Spleen (tissue), 11 donors: Measurements from ENCODE around the gene BNC2. TPM values are rescaled to one million over a fixed set of nuclear protein-coding genes. Genes with fewer than 3 reads are reported as not detected.

Experiments
- DNase-seq: peaks from one replicate; pipeline ENCODE4 v3.0.0-alpha.2; 2020
- H3K27ac ChIP-seq, 8 donors: fragments of 200-600 bp; sonication (generic) in 7 of 8; 1 replicate in 4 of 8; 2 replicates in 4 of 8; pipeline versions ENCODE4 v1.5.0 to v1.8.0; 2016 to 2021; ENCODE audit warnings: inconsistent platforms in 4 of 8, mild to moderate bottlenecking in 4 of 8, moderate library complexity in 1 of 8
- H3K27me3 ChIP-seq, 7 donors: fragments of 200-600 bp; sonication (generic) in 6 of 7; replicated peaks in 1 of 7; 1 replicate in 4 of 7; 2 replicates in 3 of 7; pipeline versions ENCODE4 v1.5.0 to v1.8.0; 2016 to 2021; ENCODE audit warnings: inconsistent platforms in 3 of 7, mild to moderate bottlenecking in 1 of 7
- H3K36me3 ChIP-seq, 6 donors: fragments of 200-600 bp; sonication (generic) in 5 of 6; 1 replicate in 4 of 6; 2 replicates in 2 of 6; pipeline versions ENCODE4 v1.5.0 to v1.8.0; 2016 to 2021; ENCODE audit warnings: inconsistent platforms in 2 of 6
- H3K4me1 ChIP-seq, 6 donors: fragments of 200-600 bp; sonication (generic) in 5 of 6; 1 replicate in 3 of 6; 2 replicates in 3 of 6; pipeline versions ENCODE4 v1.5.0 to v1.8.0; 2016 to 2021; ENCODE audit warnings: inconsistent platforms in 3 of 6
- H3K4me3 ChIP-seq, 8 donors: fragments of 200-600 bp; sonication (generic) in 7 of 8; 1 replicate in 4 of 8; 2 replicates in 4 of 8; pipeline versions ENCODE4 v1.5.0 to v1.8.0; 2016 to 2021; ENCODE audit warnings: inconsistent platforms in 4 of 8, mild to moderate bottlenecking in 4 of 8, moderate library complexity in 2 of 8
- H3K9me3 ChIP-seq, 8 donors: fragments of 200-600 bp; sonication (generic) in 7 of 8; 1 replicate in 4 of 8; 2 replicates in 4 of 8; pipeline versions ENCODE4 v1.5.0 to v1.8.0; 2016 to 2021; ENCODE audit warnings: inconsistent platforms in 4 of 8
- POLR2A ChIP-seq, 3 donors: fragments of 450-650 bp; IDR thresholded peaks; one replicate each; pipeline ENCODE4 v1.5.1; 2017; ENCODE audit warnings: antibody characterized with exemption in 3 of 3, mild to moderate bottlenecking in 1 of 3
- POLR2AphosphoS5 ChIP-seq, 3 donors: sonication (generic); formaldehyde crosslinking; IDR thresholded peaks; one replicate each; pipeline ENCODE4 v1.5.1; 2017; ENCODE audit warnings: antibody characterized with exemption in 3 of 3
- WGBS, 5 donors: extraction: QIAGEN DNeasy Blood & Tissue Kit in 3 of 5; methylation state at CpG; one replicate each; pipeline versions ENCODE4 v1.1.5 to v1.1.7; 2013 to 2018; 5-methylcytosine and 5-hydroxymethylcytosine counted together
- intact Hi-C: fragments of 100-400 bp; cut with DNase I; formaldehyde crosslinking; loops from one replicate; pipeline ENCODE4 v1.15.0; 2023; ENCODE audit warnings: low total_unique reads
- polyA plus RNA-seq, 3 donors: library from polyadenylated mRNA; stranded (reverse); fragments of 200-250 nt; gene quantifications; one replicate each; pipeline ENCODE4 v1.2.1, GENCODE V29; 2013
- total RNA-seq, 7 donors: library from RNA; depleted of rRNA in 3 of 7; stranded (reverse); fragments of >200 nt in 3 of 7; fragmentation: NEBNext Ultra II Directional in 4 of 7; extraction: Animal tissue kit (Norgen Biotek cat#: 25700) in 4 of 7; gene quantifications; one replicate each; pipeline versions ENCODE4 v1.1.0 to v1.2.1, GENCODE V29; 2016 to 2021
- TF ChIP-seq, protein P1 (sequence below), 11 experiments: fragments of 200-600 bp in 7 of 11; fragments of 450-650 bp in 4 of 11; sonication (generic) in 4 of 11; IDR thresholded peaks in 8 of 11; conservative IDR thresholded peaks in 3 of 11; 1 replicate in 7 of 11; 2 replicates in 4 of 11; pipeline versions ENCODE4 v1.4.0 to v1.8.0; 2016 to 2021; ENCODE audit warnings: antibody characterized with exemption in 11 of 11, inconsistent platforms in 4 of 11, mild to moderate bottlenecking in 1 of 11
- donor health status: healthy with polysubstance abuse.
- donor health status: DM: no; HTN: no; CAD: no; lungs with moderate emphysema.
- donor health status: DM: no; HTN: no; CAD: no.
- donor health status: Bipolar disorder and iron deficiency.
- donor health status: healthy.
- donor health status: DM: no; HTN: no; CAD: no.
- donor health status: DM: yes; HTN: yes; CAD: no.

The BNC2 gene
- total and polyA plus RNA-seq, 10 donors: 0.07 to 4.3 (median 1.3) TPM

DNA sequence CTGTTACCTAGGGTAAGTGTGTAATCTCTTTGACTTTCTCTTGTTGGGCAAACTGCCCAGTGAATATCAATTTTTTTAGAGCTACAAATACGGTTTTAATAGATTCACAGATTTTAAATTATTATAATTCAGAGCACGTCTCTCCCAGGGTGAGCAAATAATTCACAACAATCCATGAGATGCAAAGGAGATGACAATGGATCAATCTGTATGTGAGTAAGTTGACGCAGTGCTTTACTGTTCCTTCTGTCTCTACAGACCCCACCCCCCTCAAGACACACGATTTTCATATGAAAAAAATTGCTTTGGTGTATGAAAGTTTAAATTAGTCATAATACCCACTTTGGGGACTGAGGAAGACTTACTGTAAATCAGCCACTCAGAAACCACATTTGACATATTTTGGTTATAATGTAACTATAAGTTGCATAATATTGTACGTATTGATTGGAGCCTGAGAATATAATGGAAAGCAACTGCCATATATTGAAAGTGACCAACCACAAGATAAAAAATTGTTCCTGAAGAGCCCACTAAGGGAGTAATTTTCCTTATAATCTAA is 201.7 kb downstream of the BNC2 start:
- 77 to 81% (median 79%) methylated on average over 5 of the region's 5 CpGs for WGBS, 5 donors
- H3K9me3 ChIP-seq: no peaks in the 10 kb centered on the region
- DNase-seq: no peak
- no peaks in the 10 kb centered on the region for H3K27me3 ChIP-seq
- intact Hi-C loops: no loop called here
- TF ChIP-seq POLR2AphosphoS5 (IDR thresholded peaks at IDR 0.05) (no peak), POLR2A (IDR thresholded peaks at IDR 0.05) (no peak)
- TF ChIP-seq, protein P1, sequence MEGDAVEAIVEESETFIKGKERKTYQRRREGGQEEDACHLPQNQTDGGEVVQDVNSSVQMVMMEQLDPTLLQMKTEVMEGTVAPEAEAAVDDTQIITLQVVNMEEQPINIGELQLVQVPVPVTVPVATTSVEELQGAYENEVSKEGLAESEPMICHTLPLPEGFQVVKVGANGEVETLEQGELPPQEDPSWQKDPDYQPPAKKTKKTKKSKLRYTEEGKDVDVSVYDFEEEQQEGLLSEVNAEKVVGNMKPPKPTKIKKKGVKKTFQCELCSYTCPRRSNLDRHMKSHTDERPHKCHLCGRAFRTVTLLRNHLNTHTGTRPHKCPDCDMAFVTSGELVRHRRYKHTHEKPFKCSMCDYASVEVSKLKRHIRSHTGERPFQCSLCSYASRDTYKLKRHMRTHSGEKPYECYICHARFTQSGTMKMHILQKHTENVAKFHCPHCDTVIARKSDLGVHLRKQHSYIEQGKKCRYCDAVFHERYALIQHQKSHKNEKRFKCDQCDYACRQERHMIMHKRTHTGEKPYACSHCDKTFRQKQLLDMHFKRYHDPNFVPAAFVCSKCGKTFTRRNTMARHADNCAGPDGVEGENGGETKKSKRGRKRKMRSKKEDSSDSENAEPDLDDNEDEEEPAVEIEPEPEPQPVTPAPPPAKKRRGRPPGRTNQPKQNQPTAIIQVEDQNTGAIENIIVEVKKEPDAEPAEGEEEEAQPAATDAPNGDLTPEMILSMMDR (IDR thresholded peaks at IDR 0.05 in 8 of 11, conservative IDR thresholded peaks at IDR 0.05 in 3 of 11): no peak
- H3K4me3 ChIP-seq: no peak overlapping the region
- H3K27ac ChIP-seq: no peak overlapping the region
- H3K4me1 ChIP-seq: no peaks in the 10 kb centered on the region
- no peaks in the 10 kb centered on the region for H3K36me3 ChIP-seq

- no peaks in the 10 kb centered on the region for H3K27me3 ChIP-seq
- no peak for TF ChIP-seq POLR2AphosphoS5 (IDR thresholded peaks at IDR 0.05)
- TF ChIP-seq, protein P1 (IDR thresholded peaks at IDR 0.05 in 8 of 11, conservative IDR thresholded peaks at IDR 0.05 in 3 of 11): no peak
- no peak for TF ChIP-seq POLR2A (IDR thresholded peaks at IDR 0.05)
- no peaks in the 10 kb centered on the region for H3K9me3 ChIP-seq
- DNase-seq: no peak
- H3K36me3 ChIP-seq: no peaks in the 10 kb centered on the region
- H3K4me3 ChIP-seq: no peak overlapping the region
- WGBS, 5 donors: 91 to 99% (median 95%) methylated on average over 2 of the region's 2 CpGs
- intact Hi-C loops: no loop called here
- H3K27ac ChIP-seq: no peak overlapping the region
- H3K4me1 ChIP-seq: no peaks in the 10 kb centered on the region
Measured at GRCh38 chr9:16664211-16664610, 206.3 kb downstream of the BNC2 start.

GRCh38 chr9:16661816-16662215 is 208.7 kb downstream of the BNC2 start:
- no peak for DNase-seq
- H3K27me3 ChIP-seq: no peaks in the 10 kb centered on the region
- TF ChIP-seq, protein P1 (IDR thresholded peaks at IDR 0.05 in 8 of 11, conservative IDR thresholded peaks at IDR 0.05 in 3 of 11): no peak
- TF ChIP-seq POLR2A (IDR thresholded peaks at IDR 0.05): no peak
- no peak for TF ChIP-seq POLR2AphosphoS5 (IDR thresholded peaks at IDR 0.05)
- H3K36me3 ChIP-seq: no peaks in the 10 kb centered on the region
- WGBS, 5 donors: 65 to 78% (median 71%) methylated on average over 1 of the region's 1 CpG
- no peaks in the 10 kb centered on the region for H3K4me1 ChIP-seq
- H3K9me3 ChIP-seq: no peaks in the 10 kb centered on the region
- H3K4me3 ChIP-seq: no peak overlapping the region
- no peak overlapping the region for H3K27ac ChIP-seq
- intact Hi-C loops: no loop called here

- Histone ChIP-seq H3K27ac (no peak overlapping the region), H3K36me3 (no peaks in the 10 kb centered on the region), H3K4me3 (no peak overlapping the region), H3K4me1 (no peaks in the 10 kb centered on the region), H3K27me3 (no peaks in the 10 kb centered on the region), H3K9me3 (no peaks in the 10 kb centered on the region)
- 83 to 89% (median 88%) methylated on average over 11 of the region's 11 CpGs for WGBS, 5 donors
- intact Hi-C loops: no loop called here
- no peak for TF ChIP-seq POLR2AphosphoS5 (IDR thresholded peaks at IDR 0.05)
- TF ChIP-seq, protein P1 (IDR thresholded peaks at IDR 0.05 in 8 of 11, conservative IDR thresholded peaks at IDR 0.05 in 3 of 11): no peak
- no peak for TF ChIP-seq POLR2A (IDR thresholded peaks at IDR 0.05)
- no peak for DNase-seq
Measured at GRCh38 chr9:16659096-16659495, 211.4 kb downstream of the BNC2 start.
